Measurements from ENCODE around the gene CDC42BPA. TPM values are rescaled to one million over a fixed set of nuclear protein-coding genes. Genes with fewer than 3 reads are reported as not detected.
A peak's percentile ranks its signal among the peaks of the same experiment; 100 is the strongest.

The CDC42BPA gene
- total and polyA plus RNA-seq, 9 of the 15 experiments (the other 6 are each of a cell fraction or from before 2014, with no cell fraction given) = 8.0 to 77.5 (median 52.1) TPM

- H3K9ac ChIP-seq (ENCODE audit: insufficient read depth in 1 of 2, low read depth in 2 of 2, low read length in 2 of 2) = peak overlapping the region in 1 of 2 experiments; percentile 39; a peak in 2 of 4 replicates
- H3K4me1 ChIP-seq (replicated peaks in 1 of 2; ENCODE audit: control insufficient read depth in 2 of 2, insufficient read depth in 2 of 2, low read length in 2 of 2) = peaks cover 0 to 6% of the 10 kb centered on the region in 2 experiments; a peak in 1 of 5 replicates
- ChIA-PET CTCF (ENCODE audit: low intra/inter-chr PET ratio) (no interaction called here), POLR2A (interaction anchor here (0.7 to 1.0 kb wide), 2 partner anchors 15 to 55 kb away, joined by 3 to 4 read pairs; no protein-coding TSS in a partner anchor)
- H3K9me3 ChIP-seq (replicated peaks; ENCODE audit: control insufficient read depth, insufficient read depth, low read depth, low read length) = no peaks in the 10 kb centered on the region
- no peak overlapping the region for H3K4me3 ChIP-seq
- no peak overlapping the region for H2AFZ ChIP-seq (ENCODE audit: low read depth, low read length)
- WGBS (ENCODE audit: insufficient coverage, low coverage, missing lambda C conversion rate) = 53% methylated on average over 11 of the region's 11 CpGs
- DNase-seq (ENCODE audit: extremely low read depth in 1 of 4, low spot score in 3 of 4) = no peak
- intact Hi-C loops (cut with micrococcal nuclease) (no loop called here), in situ Hi-C loops (cut with MboI) (no loop called here)
- H3K36me3 ChIP-seq (ENCODE audit: control insufficient read depth, insufficient read depth, low read length) = peaks cover 8% of the 10 kb centered on the region; the same call in 2 of the 3 replicates
- no peaks in the 10 kb centered on the region; the same call in 1 of the 2 replicates for H4K20me1 ChIP-seq (replicated peaks; ENCODE audit: control insufficient read depth, insufficient read depth, low read length)
- peak; percentile 52 for FAIRE-seq
- BruUV-seq (replicated peaks) = no TSS peak
- peak; percentile 64 for ATAC-seq
- H3K9me1 ChIP-seq (ENCODE audit: control insufficient read depth, insufficient read depth, low read length) = no peaks in the 10 kb centered on the region
- H3K27me3 ChIP-seq (ENCODE audit: control insufficient read depth in 2 of 2, insufficient read depth in 2 of 2, low read length in 2 of 2) = no peaks in the 10 kb centered on the region
- H3K27ac ChIP-seq (ENCODE audit: extremely low read depth, low read depth, low read length) = no peak overlapping the region
- no peaks in the 10 kb centered on the region for H3K79me2 ChIP-seq (ENCODE audit: control insufficient read depth, insufficient read depth, low read length)
- H3K4me2 ChIP-seq (ENCODE audit: insufficient read depth, low read length) = no peak overlapping the region
- TF ChIP-seq ZFP91 (CRISPR knock-in tag; IDR thresholded peaks at IDR 0.05) (no peak), MAZ (CRISPR knock-in tag; conservative IDR thresholded peaks at IDR 0.05 in 1 of 2, IDR thresholded peaks at IDR 0.05 in 1 of 2) (peak in 1 of 2 experiments; percentile 30; a peak in 1 of 4 replicates), CEBPB (tag; IDR thresholded peaks at IDR 0.05) (peak; percentile 68; the same call in 1 of the 2 replicates), POLR2G (IDR thresholded peaks at IDR 0.05; ENCODE audit: low read depth, low read length) (no peak)
- TF ChIP-seq, protein P1, sequence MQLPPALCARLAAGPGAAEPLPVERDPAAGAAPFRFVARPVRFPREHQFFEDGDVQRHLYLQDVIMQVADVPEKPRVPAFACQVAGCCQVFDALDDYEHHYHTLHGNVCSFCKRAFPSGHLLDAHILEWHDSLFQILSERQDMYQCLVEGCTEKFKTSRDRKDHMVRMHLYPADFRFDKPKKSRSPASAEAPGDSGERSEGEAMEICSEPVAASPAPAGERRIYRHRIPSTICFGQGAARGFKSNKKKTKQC (CRISPR knock-in tag; IDR thresholded peaks at IDR 0.05) = no peak
Measured at GRCh38 chr1:226973898-226974543, 344.3 kb downstream of the CDC42BPA start.
